Breast epithelium (tissue), 3 donors: ENCODE data around the gene CNN2.

Experiments used
- CTCF ChIP-seq, 3 donors: fragments of 450-650 bp; IDR thresholded peaks; one replicate each; pipeline ENCODE4 v1.5.1; 2016 to 2017; ENCODE audit warnings: antibody characterized with exemption in 3 of 3, mild to moderate bottlenecking in 3 of 3, moderate library complexity in 3 of 3
- POLR2A ChIP-seq: fragments of 450-650 bp; IDR thresholded peaks from one replicate; pipeline ENCODE4 v1.6.1; 2016; ENCODE audit warnings: antibody characterized with exemption, mild to moderate bottlenecking, moderate library complexity
- POLR2AphosphoS5 ChIP-seq, 3 donors: sonication (generic); formaldehyde crosslinking; IDR thresholded peaks; one replicate each; pipeline ENCODE4 v1.6.1; 2017; ENCODE audit warnings: antibody characterized with exemption in 3 of 3

GRCh38 chr19:1002600-1002999 lies 23.8 kb upstream of the CNN2 start:
- TF ChIP-seq POLR2AphosphoS5 (IDR thresholded peaks at IDR 0.05) (no peak), CTCF (IDR thresholded peaks at IDR 0.05) (no peak), POLR2A (no peak)
